Measurements from ENCODE around the gene AK9. TPM values are rescaled to one million over a fixed set of nuclear protein-coding genes. Genes with fewer than 3 reads are reported as not detected.

Gene AK9
- total and polyA plus RNA-seq, 2 of the 8 experiments (the other 6 are each of a cell fraction or from before 2014, with no cell fraction given) = 1.8 to 2.2 TPM

DNA sequence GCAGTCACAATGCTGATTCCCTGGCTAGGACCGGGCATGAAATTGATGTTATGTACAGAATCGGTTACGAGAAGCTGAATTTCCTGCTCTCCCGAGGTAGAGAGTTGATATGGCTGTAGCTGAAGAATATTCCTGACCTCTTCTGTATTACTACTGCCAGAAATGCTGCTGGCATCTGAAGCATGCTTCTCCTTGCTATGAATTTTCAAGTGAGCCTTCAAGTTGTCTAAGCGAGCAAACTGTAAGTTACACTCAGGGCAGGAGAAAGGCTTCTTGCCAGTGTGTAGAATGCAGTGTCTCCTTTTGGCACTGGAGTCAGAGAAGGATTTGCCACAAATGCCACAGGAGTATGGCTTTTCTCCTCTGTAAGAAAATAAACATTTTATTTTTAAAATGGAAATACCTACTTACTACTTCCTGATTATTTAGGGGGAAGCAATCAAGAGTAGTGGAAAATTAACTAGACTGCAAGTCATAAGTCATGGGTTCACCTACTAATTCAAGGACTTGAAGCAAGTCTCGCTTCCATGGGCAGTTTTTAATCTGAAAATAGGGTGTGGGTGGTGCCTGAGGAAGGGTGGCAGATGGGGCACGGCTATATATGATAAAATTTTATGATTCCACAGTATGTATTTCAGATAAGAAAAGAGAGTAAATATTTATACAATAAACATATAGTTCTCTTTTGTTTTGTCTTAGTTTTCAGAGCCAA lies 224.6 kb downstream of the AK9 start (continued):
- TF ChIP-seq RAD21 (IDR thresholded peaks at IDR 0.05 in 1 of 2, conservative IDR thresholded peaks at IDR 0.05 in 1 of 2; ENCODE audit: low read depth in 2 of 2, low read length in 2 of 2) (no peak), SIX5 (IDR thresholded peaks at IDR 0.05; ENCODE audit: low read depth, low read length) (no peak), BCL11A (IDR thresholded peaks at IDR 0.05; ENCODE audit: low read depth in 2 of 2, low read length in 2 of 2) (no peak), POLR2AphosphoS5 (IDR thresholded peaks at IDR 0.05; ENCODE audit: low read depth, low read length) (no peak), CTCF (IDR thresholded peaks at IDR 0.05; ENCODE audit: control extremely low read depth in 1 of 3, insufficient read depth in 1 of 3, low read depth in 1 of 3, low read length in 3 of 3) (no peak), CTBP2 (IDR thresholded peaks at IDR 0.05; ENCODE audit: borderline replicate concordance, insufficient read depth, insufficient read length, low read length) (no peak), SAP30 (IDR thresholded peaks at IDR 0.05; ENCODE audit: insufficient read depth, insufficient replicate concordance, low read length) (no peak)
